Measurements from ENCODE around the gene LEMD2.

GRCh38 chr6:33747823-33748222 is 41.1 kb downstream of the LEMD2 start:
- TF ChIP-seq POLR2A (IDR thresholded peaks at IDR 0.05) = no peak
- TF ChIP-seq CTCF (IDR thresholded peaks at IDR 0.05) = no peak
